T-helper 2 cell (primary cell): ENCODE results near the gene XPO6.
A peak's percentile ranks its signal among the peaks of the same experiment; 100 is the strongest.
"Not testable (repeated sequence)": the region's sequence is repeated elsewhere in the genome, so short reads cannot be mapped to it uniquely, and the experiment has no call there.

ENCODE experiments used
- DNase-seq, 5 experiments: peaks; one replicate each; pipeline versions ENCODE4 v3.0.0 to v3.0.0-alpha.2; 2012 to 2022
- total RNA-seq, 2 donors: gene quantifications; one replicate each; lab custom pipeline; 2026; lab: John Stamatoyannopoulos, UW

Gene XPO6, protein sequence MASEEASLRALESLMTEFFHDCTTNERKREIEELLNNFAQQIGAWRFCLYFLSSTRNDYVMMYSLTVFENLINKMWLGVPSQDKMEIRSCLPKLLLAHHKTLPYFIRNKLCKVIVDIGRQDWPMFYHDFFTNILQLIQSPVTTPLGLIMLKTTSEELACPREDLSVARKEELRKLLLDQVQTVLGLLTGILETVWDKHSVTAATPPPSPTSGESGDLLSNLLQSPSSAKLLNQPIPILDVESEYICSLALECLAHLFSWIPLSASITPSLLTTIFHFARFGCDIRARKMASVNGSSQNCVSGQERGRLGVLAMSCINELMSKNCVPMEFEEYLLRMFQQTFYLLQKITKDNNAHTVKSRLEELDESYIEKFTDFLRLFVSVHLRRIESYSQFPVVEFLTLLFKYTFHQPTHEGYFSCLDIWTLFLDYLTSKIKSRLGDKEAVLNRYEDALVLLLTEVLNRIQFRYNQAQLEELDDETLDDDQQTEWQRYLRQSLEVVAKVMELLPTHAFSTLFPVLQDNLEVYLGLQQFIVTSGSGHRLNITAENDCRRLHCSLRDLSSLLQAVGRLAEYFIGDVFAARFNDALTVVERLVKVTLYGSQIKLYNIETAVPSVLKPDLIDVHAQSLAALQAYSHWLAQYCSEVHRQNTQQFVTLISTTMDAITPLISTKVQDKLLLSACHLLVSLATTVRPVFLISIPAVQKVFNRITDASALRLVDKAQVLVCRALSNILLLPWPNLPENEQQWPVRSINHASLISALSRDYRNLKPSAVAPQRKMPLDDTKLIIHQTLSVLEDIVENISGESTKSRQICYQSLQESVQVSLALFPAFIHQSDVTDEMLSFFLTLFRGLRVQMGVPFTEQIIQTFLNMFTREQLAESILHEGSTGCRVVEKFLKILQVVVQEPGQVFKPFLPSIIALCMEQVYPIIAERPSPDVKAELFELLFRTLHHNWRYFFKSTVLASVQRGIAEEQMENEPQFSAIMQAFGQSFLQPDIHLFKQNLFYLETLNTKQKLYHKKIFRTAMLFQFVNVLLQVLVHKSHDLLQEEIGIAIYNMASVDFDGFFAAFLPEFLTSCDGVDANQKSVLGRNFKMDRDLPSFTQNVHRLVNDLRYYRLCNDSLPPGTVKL
- total RNA-seq = 295 to 378 reads per million in 2 donors

DNA sequence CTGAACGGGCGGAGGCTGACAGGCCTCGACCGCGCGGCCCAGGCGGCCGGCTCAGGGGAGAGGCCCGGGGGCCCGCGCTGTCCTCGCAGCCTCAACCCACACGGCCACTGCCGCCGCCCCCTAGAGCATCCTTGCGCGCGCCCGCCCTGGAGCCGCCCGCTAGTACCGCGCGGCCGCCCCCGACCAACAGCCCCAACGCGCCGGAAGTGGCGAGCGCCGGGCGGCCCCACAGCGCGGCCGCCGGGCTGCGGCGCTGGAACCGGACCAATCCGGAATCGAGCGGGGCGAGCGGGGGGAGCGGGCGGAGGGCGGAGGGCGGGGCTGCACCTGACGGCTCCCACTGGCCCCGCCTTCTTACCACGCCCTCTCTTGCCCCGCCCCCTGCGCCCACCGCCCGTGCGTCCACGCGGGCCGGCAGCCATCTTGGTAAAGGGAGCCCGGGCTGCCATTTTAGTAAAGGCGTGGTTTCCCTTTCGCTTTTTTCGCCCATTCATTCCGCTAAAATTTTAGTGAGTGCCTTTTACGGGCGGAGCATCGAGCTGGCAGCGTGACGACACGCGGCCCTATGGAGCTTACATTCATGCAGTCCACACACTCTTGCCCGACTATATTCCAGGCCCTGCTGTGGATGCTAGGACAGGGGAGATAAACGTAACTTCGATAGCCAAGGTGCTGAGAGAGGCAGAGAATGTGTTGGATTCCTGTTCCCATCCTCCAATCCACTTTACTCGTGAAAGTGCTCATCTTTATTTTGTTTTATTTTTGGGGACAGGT is at the start of gene XPO6:
Gene XPO6 (minus strand): TSS at position 208 of the 774 bp plus-strand sequence. CDS start 597 bp downstream, outside the sequence.
- DNase-seq = peak; percentile 95 to 100 (median 98)

DNA sequence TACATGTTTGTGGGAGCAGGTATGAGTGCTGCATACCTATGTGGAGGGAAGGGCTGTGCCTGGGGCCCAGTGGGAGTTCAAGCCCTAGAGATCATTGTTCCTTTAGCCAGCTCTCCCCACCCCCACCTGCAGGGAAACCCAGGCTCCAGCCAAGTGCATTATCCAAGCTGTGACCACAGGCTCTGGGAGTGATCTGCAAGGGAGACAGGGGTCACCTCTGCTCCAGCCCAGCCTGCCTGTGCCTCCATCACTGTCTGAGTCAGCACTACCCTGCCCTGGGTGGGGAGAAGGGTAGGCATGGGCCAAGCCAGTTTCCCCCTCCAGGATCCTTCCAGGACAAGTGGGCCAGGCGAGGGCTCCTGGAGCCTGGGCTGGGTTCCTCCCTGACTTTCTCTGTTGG is 48.4 kb upstream of the XPO6 start:
- no peak for DNase-seq

DNA sequence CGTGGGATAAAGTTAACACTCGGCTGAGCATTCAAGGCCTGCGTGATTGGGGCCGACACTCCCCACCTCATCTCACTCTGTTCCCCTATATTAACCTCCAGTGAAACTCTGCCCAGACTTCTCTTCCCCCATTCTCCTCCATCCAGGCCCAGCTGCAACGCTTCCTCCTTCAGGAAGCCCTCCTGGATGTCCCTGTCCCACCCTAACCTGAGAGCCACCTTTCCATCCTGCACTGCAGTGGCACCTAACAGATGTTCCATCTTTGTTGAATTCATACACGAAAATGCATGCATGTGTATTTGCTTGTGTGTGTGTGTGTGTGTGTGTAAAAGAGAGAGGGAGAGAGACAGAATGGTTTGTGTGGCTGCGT is 48.0 kb upstream of the XPO6 start:
- DNase-seq = no peak

DNA sequence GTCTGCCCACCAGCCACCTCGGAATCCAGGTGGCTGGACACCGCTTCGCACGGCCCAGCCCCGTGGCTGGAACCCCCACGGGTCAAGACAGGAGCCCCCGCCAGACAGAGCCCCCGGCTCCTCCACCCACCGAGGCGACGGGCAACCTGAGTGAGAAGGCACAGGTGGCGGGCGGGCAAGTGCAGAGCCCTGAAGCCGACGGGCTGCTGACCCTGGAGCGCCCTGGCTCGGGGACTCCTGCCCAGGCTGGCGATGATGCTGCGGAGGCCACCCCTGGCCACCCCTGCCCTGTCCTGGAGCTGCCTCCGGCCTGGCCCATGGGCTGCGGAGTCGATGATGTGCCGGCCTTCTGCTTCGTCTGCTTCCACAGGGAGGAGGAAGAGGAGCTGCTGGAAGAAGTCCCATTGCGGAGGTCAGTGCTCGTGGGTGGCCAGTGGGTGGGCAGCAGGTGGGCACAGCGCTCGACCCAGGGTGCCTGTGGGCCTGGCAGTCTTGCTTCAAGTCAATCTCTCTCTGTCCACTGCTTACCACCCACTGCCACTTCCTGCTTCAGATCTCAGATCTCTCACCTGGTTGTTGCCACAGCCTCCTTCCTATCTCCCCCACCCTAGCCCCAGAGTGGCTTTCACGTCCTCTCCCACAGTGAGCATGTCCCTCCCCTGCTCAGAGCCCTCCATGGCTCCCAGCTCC is 47.5 kb upstream of the XPO6 start:
- DNase-seq = peak in 1 of 5 experiments; percentile 14

DNA sequence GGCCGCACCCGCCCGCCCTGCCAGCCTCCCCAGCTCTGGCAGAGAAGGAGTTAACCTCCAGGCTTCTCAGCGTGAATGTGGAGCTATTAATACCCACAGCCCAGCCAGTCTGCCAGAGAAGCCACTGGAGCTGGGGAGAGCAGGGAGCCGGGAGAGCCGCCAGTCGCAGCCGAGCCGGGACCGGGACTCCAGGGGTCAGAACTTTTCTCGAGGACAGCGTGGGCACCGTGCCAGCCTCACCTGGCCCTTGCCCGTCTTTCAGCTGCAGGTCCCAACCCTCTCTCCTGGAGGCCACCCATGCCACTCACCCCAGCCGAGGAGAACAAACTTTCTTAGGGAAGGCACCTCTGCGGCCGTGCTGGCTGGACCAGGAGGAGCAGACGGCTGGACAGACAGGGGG is 46.8 kb upstream of the XPO6 start:
- DNase-seq = no peak

DNA sequence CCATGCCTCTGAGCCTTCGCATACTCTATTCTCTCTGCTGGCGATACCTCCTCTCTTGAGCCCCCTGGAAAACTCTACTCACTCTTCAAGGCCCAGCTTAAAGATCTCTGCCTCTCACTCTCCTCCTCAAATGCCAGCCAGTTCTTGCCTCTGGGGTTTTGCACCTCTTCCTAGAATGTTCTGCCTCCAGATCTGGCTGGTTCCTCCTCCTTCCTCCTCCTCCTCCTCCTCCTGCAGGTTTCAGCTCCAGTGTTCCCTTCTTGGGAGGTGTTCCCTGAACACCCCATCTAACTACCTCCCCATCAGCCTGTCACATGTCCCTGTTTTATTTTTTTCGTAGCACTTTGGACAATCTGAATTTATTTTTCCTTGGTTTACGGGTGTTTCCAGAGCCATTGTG is 45.5 kb upstream of the XPO6 start:
- no peak for DNase-seq

DNA sequence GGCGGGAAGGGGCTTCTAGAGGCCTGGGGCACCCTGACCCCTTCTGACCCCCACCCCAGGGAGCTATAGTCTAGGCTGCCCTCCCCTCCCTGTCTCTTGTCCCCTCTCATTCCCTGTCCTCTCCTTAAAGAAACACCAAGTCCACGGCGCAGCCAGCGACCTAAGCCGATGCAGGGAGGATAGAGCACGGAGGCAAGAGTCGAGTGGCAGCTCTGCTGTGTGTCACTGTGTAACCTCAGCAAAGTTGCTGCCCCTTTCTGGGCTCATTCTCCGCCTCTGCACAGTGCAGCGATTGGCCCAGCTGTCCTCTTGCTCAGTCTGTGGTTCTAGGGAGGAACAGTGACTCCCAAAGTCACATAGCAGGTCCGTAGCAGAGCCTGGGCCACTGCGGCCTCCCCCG is 44.1 kb upstream of the XPO6 start:
- no peak for DNase-seq

DNA sequence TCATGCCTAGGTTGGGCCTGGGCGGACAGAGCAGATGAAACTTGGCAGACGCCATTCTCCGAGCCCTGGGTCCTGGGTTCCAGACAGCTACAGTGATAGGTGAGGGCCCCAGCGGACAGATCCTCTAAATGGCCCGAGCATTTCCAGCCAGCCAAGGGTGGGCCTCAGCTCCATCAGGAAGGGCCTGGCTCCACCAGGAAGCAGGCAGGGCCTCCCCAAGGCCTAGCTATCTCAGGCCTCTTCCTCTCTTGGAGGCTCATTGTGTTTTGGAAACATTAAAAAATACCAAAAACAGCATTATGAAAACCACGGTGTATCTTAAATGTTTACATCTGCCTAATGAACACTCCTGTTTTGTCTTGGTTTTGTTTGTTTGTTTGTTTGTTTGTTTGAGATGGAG is 42.4 kb upstream of the XPO6 start:
- DNase-seq = no peak

DNA sequence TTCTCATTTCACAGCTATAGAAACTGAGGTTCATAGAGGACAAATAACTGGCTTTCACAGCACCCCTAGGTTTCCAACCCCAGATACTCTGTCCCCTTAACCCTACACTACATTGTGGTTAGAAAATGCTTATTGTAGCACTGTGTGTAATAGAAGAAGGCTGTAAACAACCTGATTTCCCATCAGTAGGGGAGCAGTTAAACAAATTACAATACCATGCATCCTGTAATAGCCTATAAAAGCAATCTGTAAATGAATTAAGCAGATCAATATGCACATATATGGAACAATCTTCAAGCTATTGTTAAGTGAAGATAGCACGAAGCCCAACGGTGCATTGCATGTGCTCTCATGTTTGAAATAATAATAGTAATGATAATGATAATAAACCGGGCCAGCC is 39.2 kb upstream of the XPO6 start:
- DNase-seq = no peak

DNA sequence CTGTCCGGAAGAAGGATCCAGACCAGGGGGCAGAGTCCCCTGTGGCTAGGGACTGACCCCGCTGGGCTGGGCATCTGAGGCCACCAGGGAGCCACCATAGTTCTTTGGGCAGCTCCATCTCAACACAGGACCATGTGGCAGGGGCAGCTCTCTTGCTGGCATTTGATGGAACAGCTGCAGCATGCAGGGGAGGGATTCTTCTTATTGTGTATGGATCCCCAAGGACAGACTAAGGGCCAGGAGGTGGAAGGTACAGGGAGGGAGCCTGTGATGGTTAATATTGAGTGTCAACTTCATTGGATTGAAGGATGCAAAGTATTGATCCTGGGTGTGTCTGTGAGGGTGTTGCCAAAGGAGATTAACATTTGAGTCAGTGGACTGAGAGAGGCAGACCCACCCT is 37.7 kb upstream of the XPO6 start:
- DNase-seq = not testable (repeated sequence)

DNA sequence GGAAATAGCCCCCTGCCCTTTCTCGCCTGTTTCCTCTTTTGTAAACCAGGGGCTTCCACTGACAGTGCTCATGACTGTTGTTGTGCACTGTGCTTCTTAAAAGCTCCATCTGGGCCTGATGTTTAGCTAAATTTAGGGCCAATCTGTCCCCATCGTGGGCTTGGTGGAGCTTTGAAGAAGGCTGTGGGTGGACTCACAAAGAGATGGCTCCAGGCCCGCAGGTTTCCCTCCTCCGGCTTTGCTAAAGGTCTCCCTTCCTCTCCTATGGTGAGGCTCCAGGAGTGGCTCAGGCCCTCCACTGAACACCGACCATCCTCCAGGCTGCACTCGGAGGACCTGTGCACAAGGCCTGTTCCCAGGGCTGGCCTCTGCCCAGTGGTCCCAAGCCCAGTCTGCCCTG is 30.2 kb upstream of the XPO6 start:
- DNase-seq = no peak

DNA sequence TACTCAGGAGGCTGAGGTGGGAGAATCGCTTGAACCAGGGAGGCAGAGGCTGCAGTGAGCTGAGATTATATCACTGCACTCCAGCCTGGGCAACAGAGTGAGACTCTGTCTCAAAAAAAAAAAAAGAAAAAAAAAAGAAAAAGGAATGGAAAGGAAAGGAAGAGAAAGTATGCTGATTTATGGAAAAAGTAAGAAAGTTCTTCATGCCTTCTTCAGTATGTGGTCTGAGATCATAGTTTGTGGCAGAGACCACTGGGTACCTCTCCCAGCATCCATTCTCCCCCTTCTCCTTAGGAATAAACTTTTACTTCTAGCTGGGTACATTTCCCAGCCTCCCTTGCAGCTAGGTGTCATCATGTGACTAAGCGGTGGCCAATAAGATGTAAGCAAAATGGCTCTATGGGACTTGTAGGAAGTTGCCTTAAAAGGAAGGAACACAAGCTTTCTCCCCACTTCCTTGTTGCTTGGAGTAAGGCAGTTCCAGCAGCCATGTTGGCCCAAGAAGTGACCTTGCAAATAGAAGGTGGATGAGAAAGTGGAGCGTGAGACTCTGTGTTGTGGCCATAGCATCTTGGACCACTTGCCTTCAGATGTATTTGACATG is 26.1 kb upstream of the XPO6 start:
- peak in 1 of 5 experiments; percentile 15 for DNase-seq

DNA sequence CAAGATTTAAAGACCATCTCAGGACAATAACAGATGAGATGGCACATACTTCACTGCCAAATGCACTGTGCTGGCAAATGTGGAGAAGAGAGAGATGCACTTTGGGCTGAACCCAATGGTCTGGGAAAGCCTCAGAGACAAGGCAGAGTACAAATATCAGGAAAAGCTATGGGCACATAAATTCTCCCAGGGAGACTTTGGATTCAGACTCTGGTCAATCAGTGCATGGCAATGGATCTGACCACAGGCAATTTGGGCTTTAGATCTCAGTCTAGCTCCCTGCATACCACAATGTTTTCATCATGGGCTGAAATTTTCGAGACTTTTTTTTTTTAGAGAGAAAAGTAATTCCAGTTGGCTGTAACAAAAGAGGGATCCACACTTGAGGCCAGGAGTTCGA is 20.0 kb upstream of the XPO6 start:
- DNase-seq = no peak

DNA sequence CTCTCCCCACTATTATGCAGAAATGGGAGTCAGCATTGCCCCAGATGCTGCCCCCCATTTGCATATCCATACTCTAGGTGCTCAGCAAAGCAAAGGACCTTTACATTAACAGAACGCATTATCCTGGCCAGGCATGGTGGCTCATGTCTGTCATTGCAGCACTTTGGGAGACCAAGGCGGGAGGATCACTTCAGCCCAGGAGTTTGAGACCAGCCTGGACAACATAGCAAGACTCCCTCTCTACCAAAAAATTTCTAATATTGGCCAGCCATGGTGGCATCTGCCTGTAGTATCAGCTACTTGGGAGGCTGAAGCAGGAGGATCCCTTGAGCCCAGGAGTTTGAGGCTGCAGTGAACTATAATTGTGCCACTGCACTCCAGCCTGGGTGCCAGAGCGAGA is 12.1 kb upstream of the XPO6 start:
- DNase-seq = not testable (repeated sequence)

DNA sequence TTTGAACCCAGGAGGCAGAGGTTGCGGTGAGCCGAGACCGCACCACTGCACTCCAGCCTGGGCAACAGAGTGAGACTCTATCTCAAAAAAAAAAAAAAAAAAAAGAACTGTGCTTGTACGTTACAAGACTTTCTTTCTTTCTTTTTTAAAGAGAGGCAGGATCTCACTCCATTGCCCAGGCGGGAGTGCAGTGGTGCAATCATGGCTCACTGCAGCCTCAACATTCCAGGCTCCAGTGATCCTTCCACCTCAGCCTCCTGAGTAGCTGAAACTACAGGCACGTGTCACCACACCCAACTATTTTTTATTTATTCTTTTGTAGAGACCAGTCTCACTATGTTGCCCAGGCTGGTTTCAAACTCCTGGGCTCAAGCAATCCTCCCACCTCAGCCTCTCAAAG is 8.0 kb upstream of the XPO6 start:
- not testable (repeated sequence) for DNase-seq

DNA sequence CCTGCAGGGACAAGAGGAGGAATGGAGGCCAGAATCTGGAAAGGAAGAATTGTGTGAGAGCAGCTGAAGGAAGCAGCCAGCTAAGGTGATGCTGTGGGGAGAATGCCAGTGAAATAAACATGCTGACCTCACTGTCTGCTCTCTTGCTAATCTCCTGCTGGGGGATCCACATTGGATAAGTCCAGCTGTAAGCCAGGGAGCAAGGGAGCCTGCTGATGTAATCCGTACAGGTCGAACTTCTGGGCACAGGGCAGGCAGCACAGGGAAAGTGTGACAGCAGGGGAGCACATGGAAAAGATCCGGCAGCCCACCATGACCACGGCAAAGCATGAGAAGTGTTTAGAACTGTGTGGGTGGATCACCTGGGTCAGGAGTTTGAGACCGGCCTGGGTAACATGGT is 7.5 kb upstream of the XPO6 start:
- no peak for DNase-seq

DNA sequence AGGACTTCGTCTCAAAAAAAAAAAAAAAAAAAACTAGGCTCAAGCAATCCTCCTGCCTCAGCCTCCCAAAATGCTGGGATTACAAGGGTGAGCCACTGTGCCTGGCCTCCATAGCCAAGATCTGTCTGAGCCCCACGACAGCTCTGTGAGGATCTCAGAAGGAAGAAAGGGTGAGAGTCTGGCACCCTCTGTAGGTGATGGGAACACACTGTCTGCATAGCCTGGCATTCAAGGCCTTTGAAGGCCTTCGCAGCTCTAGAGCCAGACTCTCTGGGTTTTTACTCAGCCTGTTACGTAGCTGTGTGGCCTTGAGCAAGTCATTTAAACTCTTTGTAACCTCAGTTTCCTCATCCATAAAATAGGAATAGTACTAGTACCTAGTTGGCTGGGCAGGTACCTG is 6.3 kb upstream of the XPO6 start:
- DNase-seq = peak; percentile 10 to 83 (median 48)

DNA sequence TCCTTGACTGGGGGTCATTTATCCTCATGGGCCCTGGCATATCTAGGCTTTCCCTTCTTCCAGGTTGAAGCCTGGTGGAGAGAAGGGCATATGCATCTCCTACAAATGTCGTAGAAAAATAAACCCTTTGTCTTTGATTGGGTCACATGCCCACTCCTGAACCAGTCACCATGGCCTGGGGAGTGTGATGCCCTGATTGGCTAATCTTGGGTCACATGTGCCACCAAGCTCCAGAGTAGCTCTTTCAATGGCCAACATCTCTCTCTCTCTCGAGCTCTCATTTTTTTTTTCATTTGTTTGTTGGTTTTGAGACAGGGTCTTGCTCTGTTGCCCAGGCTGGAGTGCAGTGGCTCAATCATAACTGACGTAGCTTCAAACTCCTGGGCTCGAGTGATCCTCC is 5.6 kb upstream of the XPO6 start:
- DNase-seq = no peak

DNA sequence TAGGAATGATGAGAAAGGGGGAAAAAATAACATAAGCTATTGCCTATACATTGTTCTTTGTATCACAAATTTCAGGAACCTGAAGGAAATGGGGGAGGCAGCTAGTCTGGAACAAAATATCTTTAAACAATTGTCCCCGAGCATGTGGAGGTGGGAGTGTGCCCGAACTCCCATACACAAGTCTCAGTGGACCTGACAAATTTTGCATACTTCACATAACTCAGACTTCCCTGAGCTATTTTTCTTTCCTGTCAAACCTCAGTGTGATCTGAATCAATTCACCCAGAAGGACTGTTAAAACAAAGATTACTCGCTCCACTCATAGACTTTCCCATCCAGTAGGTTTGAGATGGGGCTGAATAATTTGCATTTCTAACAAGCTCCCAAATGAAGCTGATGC is 1.6 kb upstream of the XPO6 start:
- no peak for DNase-seq

DNA sequence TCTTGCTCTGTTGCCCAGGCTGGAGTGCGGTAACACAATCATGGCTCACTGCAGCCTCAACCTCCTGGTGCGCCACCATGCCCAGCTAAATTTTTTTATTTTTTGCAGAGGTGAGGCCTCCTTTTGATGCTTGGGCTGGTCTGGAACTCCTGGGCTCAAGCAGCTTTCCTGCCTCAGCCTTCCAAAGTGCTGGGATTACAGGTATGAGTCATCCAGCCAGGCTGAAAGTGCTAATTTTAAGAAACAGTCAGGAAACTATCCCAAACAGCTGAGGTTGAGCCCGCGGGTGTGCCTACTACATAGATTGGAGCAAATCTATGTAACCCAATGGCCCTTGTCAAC is 738 bp upstream of the XPO6 start:
- DNase-seq = no peak

DNA sequence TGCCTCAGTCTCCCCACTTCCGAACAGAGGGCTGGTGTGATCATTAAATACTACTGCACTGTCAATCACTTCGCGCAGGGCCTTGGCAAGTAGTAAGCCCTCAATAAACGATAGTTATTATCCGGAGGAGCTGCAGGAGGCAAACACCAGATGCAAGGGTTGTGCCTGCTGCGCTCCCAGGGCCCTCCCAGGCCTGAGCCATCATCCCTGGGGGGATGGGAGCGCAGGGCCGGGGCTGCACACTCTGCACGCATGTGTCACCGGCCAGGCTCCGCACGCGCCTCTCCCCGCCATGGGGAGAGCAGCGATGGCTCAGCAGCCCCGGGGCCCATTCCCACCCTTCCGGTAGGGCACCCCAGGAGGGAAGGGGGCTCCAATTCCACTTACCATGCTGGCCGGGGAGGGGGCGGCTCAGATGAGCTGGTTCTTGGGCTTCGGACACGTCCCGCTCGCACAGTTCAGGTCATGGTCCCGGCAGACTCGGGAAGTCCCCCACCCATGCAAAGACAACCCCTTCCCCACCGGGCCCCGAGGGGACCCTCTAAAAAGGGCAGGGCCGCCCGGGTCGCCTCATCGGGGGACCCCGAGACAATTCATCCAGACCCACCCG is 681 bp downstream of the XPO6 start:
- DNase-seq = peak; percentile 26 to 77 (median 47)
